GM12892 (cell line): ENCODE data around the gene SLC2A9.

Source experiments
- POLR2A ChIP-seq: IDR thresholded peaks from 2 replicates; pipeline ENCODE4 v1.6.1; 2011; ENCODE audit warnings: low read depth, low read length, control low read depth
- POLR2AphosphoS5 ChIP-seq: IDR thresholded peaks from 2 replicates; pipeline ENCODE4 v1.6.1; 2011; ENCODE audit warnings: low read depth, low read length, control low read depth

DNA sequence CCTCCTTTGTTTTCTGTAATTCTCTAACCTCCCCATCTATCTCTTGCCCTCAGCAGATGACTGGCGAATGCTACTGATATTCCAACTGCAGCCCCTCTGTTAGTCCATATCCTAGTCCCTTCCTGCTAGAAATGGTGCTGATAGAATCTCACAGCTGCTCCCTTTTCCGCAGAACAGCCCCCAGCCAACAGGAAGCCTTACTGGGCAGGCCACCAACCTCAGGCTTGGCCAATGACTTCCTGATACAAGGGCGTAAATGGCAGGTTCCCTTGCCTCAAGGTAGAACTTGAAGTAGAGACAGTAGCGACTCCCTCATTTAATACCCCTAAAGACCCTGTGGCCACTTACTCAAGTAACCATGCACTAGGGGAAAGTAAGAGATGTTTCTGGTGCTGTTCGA lies 26.7 kb upstream of the SLC2A9 start:
- TF ChIP-seq POLR2AphosphoS5 (no peak), POLR2A (no peak)
